Stimulated activated CD8-positive, alpha-beta memory T cell treated with anti-CD3 and anti-CD28 coated beads, Interleukin-2, amount 100 ng/mL, for 48 hours (primary cell): ENCODE results near the gene CD274.
"Not testable (repeated sequence)": the region's sequence is repeated elsewhere in the genome, so short reads cannot be mapped to it uniquely, and the experiment has no call there.

Experiments
- DNase-seq, 2 donors: peaks; one replicate each; pipeline ENCODE4 v3.0.0-alpha.2; 2020; ENCODE audit warnings: low read depth in 2 of 2

The CD274 gene

GRCh38 chr9:5466766-5467165 lies 16.4 kb downstream of the CD274 start:
- no peak for DNase-seq

- DNase-seq, result no peak
Observed at GRCh38 chr9:5468850-5469249, 18.5 kb downstream of the CD274 start.

- no peak for DNase-seq
Observed at GRCh38 chr9:5470122-5470521, 19.8 kb downstream of the CD274 start.

DNA sequence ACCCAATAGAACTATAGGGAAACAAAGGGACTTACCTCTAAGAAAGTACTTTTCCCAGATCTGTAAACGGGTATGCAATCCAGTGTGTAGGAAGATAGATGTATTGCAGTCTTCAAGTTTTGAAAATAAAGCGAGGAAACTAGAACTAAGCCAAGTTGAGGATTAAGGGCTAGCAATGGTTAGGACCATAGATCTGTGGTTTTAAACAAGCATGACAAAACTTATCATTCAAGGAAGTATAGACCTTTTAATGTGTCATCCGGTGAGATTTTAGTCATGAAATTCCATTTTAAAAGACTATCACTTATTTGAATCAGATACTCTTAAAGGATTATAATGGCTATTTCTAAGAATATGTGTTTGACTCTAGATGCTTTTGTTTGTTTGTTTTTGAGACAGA lies 20.5 kb downstream of the CD274 start:
- no peak for DNase-seq

- not testable (repeated sequence) for DNase-seq
Observed at GRCh38 chr9:5475611-5476010, 25.3 kb downstream of the CD274 start.

GRCh38 chr9:5478206-5478605 lies 27.9 kb downstream of the CD274 start:
- no peak for DNase-seq

GRCh38 chr9:5479994-5480694 lies 29.8 kb downstream of the CD274 start:
- DNase-seq, result no peak

GRCh38 chr9:5480919-5481318 lies 30.6 kb downstream of the CD274 start:
- no peak for DNase-seq

- DNase-seq, result no peak
Observed at GRCh38 chr9:5481322-5482040, 31.1 kb downstream of the CD274 start.

DNA sequence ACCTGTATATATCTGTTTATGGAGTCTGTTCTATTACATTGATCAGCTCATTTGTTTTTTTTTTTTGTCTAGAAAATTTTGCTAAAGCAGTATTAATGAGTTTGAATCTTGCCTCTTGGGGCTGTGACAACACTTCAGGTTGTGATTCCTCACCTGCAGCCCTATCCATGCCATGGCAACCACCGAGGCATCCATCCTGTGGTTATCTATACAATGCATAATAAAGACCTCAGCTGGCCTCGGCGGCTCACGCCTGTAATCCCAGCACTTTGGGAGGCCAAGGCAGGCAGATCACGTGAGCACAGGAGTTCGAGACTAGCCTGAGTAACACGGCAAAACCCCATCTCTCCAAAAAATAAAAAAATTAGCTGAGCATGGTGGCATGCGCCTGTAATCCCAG lies 31.9 kb downstream of the CD274 start:
- DNase-seq, result no peak

DNA sequence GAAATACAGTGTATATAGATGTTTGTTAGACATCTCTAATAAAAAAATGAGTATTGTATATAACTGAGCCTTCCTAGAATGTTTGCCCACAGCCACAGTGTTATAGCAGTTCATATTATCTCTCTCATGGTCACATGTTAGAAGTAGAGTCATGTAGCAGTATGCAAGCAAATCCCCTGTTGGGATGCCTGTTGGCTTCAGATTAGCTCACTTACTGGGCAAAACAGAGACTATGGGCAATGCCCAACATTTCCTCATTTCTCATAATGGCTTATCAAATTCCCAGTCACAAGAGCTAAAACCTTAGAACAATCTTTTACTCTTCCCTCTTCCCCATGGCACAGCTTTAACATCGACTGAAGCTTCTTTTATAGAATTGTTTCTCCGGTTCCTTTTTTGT lies 33.0 kb downstream of the CD274 start:
- no peak for DNase-seq

GRCh38 chr9:5485378-5486085 lies 35.2 kb downstream of the CD274 start:
- no peak for DNase-seq

GRCh38 chr9:5486988-5487387 lies 36.6 kb downstream of the CD274 start:
- no peak for DNase-seq

DNA sequence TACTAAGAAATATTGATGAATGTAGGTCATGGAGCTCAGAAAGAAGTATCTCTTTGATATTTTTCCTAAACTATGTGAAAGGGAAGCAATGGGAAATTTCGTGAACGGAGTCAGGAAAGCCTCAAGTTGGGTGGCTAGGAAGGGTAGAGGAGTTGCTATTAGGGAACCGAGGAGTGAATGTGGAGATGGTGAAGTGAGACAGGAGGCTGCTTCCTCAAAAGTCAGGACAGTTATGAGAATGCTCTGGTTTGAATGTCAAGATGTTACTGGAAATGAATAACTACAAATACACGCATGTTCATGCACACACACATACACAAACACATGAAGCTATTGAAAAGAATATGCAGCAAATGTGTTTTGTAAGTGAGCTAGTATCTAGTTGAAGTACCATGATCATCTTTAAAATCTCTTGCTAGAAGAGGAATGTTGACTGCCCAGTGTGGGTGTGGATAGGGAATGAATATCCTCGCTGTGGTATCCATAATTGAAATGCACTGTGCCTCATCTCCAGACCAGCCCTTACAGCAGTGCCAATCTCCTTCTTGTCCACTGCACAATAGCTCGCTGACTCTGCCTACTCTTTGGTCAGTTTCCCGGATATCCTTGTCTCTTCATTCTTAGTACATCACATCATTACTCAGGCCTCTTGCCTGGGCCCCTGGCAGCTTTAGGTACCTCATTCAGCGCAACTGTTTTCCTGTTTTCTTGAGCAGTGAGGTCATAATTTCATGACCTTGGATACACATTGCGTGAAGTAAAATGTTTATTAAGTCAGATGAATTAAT lies 38.1 kb downstream of the CD274 start:
- DNase-seq, result no peak

- DNase-seq, result no peak
Observed at GRCh38 chr9:5489630-5490490, 39.5 kb downstream of the CD274 start.

- no peak for DNase-seq
Observed at GRCh38 chr9:5492965-5493678, 42.8 kb downstream of the CD274 start.

- no peak for DNase-seq
Observed at GRCh38 chr9:5493679-5494511, 43.6 kb downstream of the CD274 start.

DNA sequence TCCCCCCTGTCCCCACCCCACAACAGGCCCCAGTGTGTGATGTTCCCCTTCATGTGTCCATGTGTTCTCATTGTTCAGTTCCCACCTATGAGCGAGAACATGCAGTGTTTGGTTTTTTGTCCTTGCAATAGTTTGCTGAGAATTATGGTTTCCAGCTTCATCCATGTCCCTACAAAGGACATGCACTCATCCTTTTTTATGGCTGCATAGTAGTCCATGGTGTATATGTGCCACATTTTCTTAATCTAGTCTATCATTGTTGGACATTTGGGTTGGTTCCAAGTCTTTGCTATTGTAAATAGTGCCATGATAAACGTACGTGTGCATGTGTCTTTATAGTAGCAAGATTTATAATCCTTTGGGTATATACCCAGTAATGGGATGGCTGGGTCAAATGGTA lies 44.4 kb downstream of the CD274 start:
- not testable (repeated sequence) for DNase-seq

DNA sequence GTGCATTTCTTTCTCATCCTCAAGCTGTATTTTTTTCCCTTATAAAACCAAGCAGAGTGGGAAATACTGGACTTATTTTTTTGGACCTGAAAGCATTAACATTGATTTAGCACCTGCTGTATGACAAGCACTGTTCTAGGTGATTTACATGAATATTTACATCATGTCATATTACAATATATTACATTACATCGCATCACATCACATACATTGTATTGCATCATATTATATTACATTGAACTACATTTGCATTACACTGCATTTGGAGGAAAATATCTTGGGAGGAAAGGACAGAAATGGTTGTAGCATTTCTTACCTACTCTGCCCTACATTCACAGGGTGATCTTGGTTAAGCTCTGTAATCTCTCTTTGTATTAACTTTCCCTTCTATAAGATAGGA lies 48.8 kb downstream of the CD274 start:
- no peak for DNase-seq
